ENCODE results near the gene TDRD9.

TDRD9 gene

GRCh38 chr14:103892247-103892646, 36.0 kb upstream of the TDRD9 start:
- Histone ChIP-seq H3K4me3 (ENCODE audit: insufficient read depth, low read depth, low read length, poor library complexity, severe bottlenecking) (no peak overlapping the region), H3K27me3 (replicated peaks; ENCODE audit: control insufficient read depth, insufficient read depth, low read length, poor library complexity, severe bottlenecking) (no peaks in the 10 kb centered on the region), H3K36me3 (ENCODE audit: control insufficient read depth, insufficient read depth, low read length) (no peaks in the 10 kb centered on the region), H3K9me3 (ENCODE audit: control insufficient read depth, low read length) (no peaks in the 10 kb centered on the region), H3K4me1 (ENCODE audit: control insufficient read depth, insufficient read depth, low read length, poor library complexity, severe bottlenecking) (no peaks in the 10 kb centered on the region), H3K27ac (ENCODE audit: insufficient read depth, low read length, poor library complexity, severe bottlenecking) (no peak overlapping the region)
- no peak for DNase-seq

GRCh38 chr14:103894034-103894722, 34.1 kb upstream of the TDRD9 start:
- DNase-seq, result no peak
- Histone ChIP-seq H3K27me3 (replicated peaks; ENCODE audit: control insufficient read depth, insufficient read depth, low read length, poor library complexity, severe bottlenecking) (no peaks in the 10 kb centered on the region), H3K9me3 (ENCODE audit: control insufficient read depth, low read length) (no peaks in the 10 kb centered on the region), H3K4me3 (ENCODE audit: insufficient read depth, low read depth, low read length, poor library complexity, severe bottlenecking) (no peak overlapping the region), H3K4me1 (ENCODE audit: control insufficient read depth, insufficient read depth, low read length, poor library complexity, severe bottlenecking) (no peaks in the 10 kb centered on the region), H3K36me3 (ENCODE audit: control insufficient read depth, insufficient read depth, low read length) (no peaks in the 10 kb centered on the region), H3K27ac (ENCODE audit: insufficient read depth, low read length, poor library complexity, severe bottlenecking) (no peak overlapping the region)

GRCh38 chr14:103894723-103895059, 33.6 kb upstream of the TDRD9 start:
- Histone ChIP-seq H3K4me1 (ENCODE audit: control insufficient read depth, insufficient read depth, low read length, poor library complexity, severe bottlenecking) (no peaks in the 10 kb centered on the region), H3K36me3 (ENCODE audit: control insufficient read depth, insufficient read depth, low read length) (no peaks in the 10 kb centered on the region), H3K4me3 (ENCODE audit: insufficient read depth, low read depth, low read length, poor library complexity, severe bottlenecking) (no peak overlapping the region), H3K27ac (ENCODE audit: insufficient read depth, low read length, poor library complexity, severe bottlenecking) (no peak overlapping the region), H3K27me3 (replicated peaks; ENCODE audit: control insufficient read depth, insufficient read depth, low read length, poor library complexity, severe bottlenecking) (no peaks in the 10 kb centered on the region), H3K9me3 (ENCODE audit: control insufficient read depth, low read length) (no peaks in the 10 kb centered on the region)
- DNase-seq, result no peak

- H3K4me1 ChIP-seq (ENCODE audit: control insufficient read depth, insufficient read depth, low read length, poor library complexity, severe bottlenecking), result peaks cover 2% of the 10 kb centered on the region
- H3K27me3 ChIP-seq (replicated peaks; ENCODE audit: control insufficient read depth, insufficient read depth, low read length, poor library complexity, severe bottlenecking), result no peaks in the 10 kb centered on the region
- H3K27ac ChIP-seq (ENCODE audit: insufficient read depth, low read length, poor library complexity, severe bottlenecking), result no peak overlapping the region
- no peaks in the 10 kb centered on the region for H3K36me3 ChIP-seq (ENCODE audit: control insufficient read depth, insufficient read depth, low read length)
- no peaks in the 10 kb centered on the region for H3K9me3 ChIP-seq (ENCODE audit: control insufficient read depth, low read length)
- no peak for DNase-seq
- no peak overlapping the region for H3K4me3 ChIP-seq (ENCODE audit: insufficient read depth, low read depth, low read length, poor library complexity, severe bottlenecking)
Measured at GRCh38 chr14:103896578-103896977, 31.7 kb upstream of the TDRD9 start.

GRCh38 chr14:103897075-103897947, 30.9 kb upstream of the TDRD9 start:
- peaks cover 2% of the 10 kb centered on the region for H3K4me1 ChIP-seq (ENCODE audit: control insufficient read depth, insufficient read depth, low read length, poor library complexity, severe bottlenecking)
- DNase-seq, result no peak
- no peak overlapping the region for H3K4me3 ChIP-seq (ENCODE audit: insufficient read depth, low read depth, low read length, poor library complexity, severe bottlenecking)
- no peaks in the 10 kb centered on the region for H3K9me3 ChIP-seq (ENCODE audit: control insufficient read depth, low read length)
- H3K36me3 ChIP-seq (ENCODE audit: control insufficient read depth, insufficient read depth, low read length), result no peaks in the 10 kb centered on the region
- H3K27me3 ChIP-seq (replicated peaks; ENCODE audit: control insufficient read depth, insufficient read depth, low read length, poor library complexity, severe bottlenecking), result no peaks in the 10 kb centered on the region
- no peak overlapping the region for H3K27ac ChIP-seq (ENCODE audit: insufficient read depth, low read length, poor library complexity, severe bottlenecking)

- no peaks in the 10 kb centered on the region for H3K27me3 ChIP-seq (replicated peaks; ENCODE audit: control insufficient read depth, insufficient read depth, low read length, poor library complexity, severe bottlenecking)
- H3K4me3 ChIP-seq (ENCODE audit: insufficient read depth, low read depth, low read length, poor library complexity, severe bottlenecking), result no peak overlapping the region
- no peaks in the 10 kb centered on the region for H3K9me3 ChIP-seq (ENCODE audit: control insufficient read depth, low read length)
- H3K4me1 ChIP-seq (ENCODE audit: control insufficient read depth, insufficient read depth, low read length, poor library complexity, severe bottlenecking), result peaks cover 2% of the 10 kb centered on the region
- DNase-seq, result no peak
- no peak overlapping the region for H3K27ac ChIP-seq (ENCODE audit: insufficient read depth, low read length, poor library complexity, severe bottlenecking)
- H3K36me3 ChIP-seq (ENCODE audit: control insufficient read depth, insufficient read depth, low read length), result no peaks in the 10 kb centered on the region
Measured at GRCh38 chr14:103898204-103898603, 30.1 kb upstream of the TDRD9 start.

- Histone ChIP-seq H3K4me1 (ENCODE audit: control insufficient read depth, insufficient read depth, low read length, poor library complexity, severe bottlenecking) (peaks cover 2% of the 10 kb centered on the region), H3K27ac (ENCODE audit: insufficient read depth, low read length, poor library complexity, severe bottlenecking) (no peak overlapping the region), H3K36me3 (ENCODE audit: control insufficient read depth, insufficient read depth, low read length) (no peaks in the 10 kb centered on the region), H3K9me3 (ENCODE audit: control insufficient read depth, low read length) (no peaks in the 10 kb centered on the region), H3K27me3 (replicated peaks; ENCODE audit: control insufficient read depth, insufficient read depth, low read length, poor library complexity, severe bottlenecking) (no peaks in the 10 kb centered on the region), H3K4me3 (ENCODE audit: insufficient read depth, low read depth, low read length, poor library complexity, severe bottlenecking) (no peak overlapping the region)
- no peak for DNase-seq
Measured at GRCh38 chr14:103898711-103899110, 29.5 kb upstream of the TDRD9 start.

- H3K27me3 ChIP-seq (replicated peaks; ENCODE audit: control insufficient read depth, insufficient read depth, low read length, poor library complexity, severe bottlenecking), result no peaks in the 10 kb centered on the region
- peaks cover 2% of the 10 kb centered on the region for H3K4me1 ChIP-seq (ENCODE audit: control insufficient read depth, insufficient read depth, low read length, poor library complexity, severe bottlenecking)
- H3K4me3 ChIP-seq (ENCODE audit: insufficient read depth, low read depth, low read length, poor library complexity, severe bottlenecking), result no peak overlapping the region
- H3K27ac ChIP-seq (ENCODE audit: insufficient read depth, low read length, poor library complexity, severe bottlenecking), result no peak overlapping the region
- no peaks in the 10 kb centered on the region for H3K9me3 ChIP-seq (ENCODE audit: control insufficient read depth, low read length)
- no peaks in the 10 kb centered on the region for H3K36me3 ChIP-seq (ENCODE audit: control insufficient read depth, insufficient read depth, low read length)
- no peak for DNase-seq
Measured at GRCh38 chr14:103899316-103899715, 28.9 kb upstream of the TDRD9 start.

- peaks cover 2% of the 10 kb centered on the region for H3K4me1 ChIP-seq (ENCODE audit: control insufficient read depth, insufficient read depth, low read length, poor library complexity, severe bottlenecking)
- H3K4me3 ChIP-seq (ENCODE audit: insufficient read depth, low read depth, low read length, poor library complexity, severe bottlenecking), result no peak overlapping the region
- H3K27ac ChIP-seq (ENCODE audit: insufficient read depth, low read length, poor library complexity, severe bottlenecking), result no peak overlapping the region
- H3K27me3 ChIP-seq (replicated peaks; ENCODE audit: control insufficient read depth, insufficient read depth, low read length, poor library complexity, severe bottlenecking), result no peaks in the 10 kb centered on the region
- no peak for DNase-seq
- no peaks in the 10 kb centered on the region for H3K9me3 ChIP-seq (ENCODE audit: control insufficient read depth, low read length)
- H3K36me3 ChIP-seq (ENCODE audit: control insufficient read depth, insufficient read depth, low read length), result no peaks in the 10 kb centered on the region
Measured at GRCh38 chr14:103899833-103900232, 28.4 kb upstream of the TDRD9 start.

- Histone ChIP-seq H3K4me1 (ENCODE audit: control insufficient read depth, insufficient read depth, low read length, poor library complexity, severe bottlenecking) (peaks cover 2% of the 10 kb centered on the region), H3K27me3 (replicated peaks; ENCODE audit: control insufficient read depth, insufficient read depth, low read length, poor library complexity, severe bottlenecking) (no peaks in the 10 kb centered on the region), H3K27ac (ENCODE audit: insufficient read depth, low read length, poor library complexity, severe bottlenecking) (no peak overlapping the region), H3K36me3 (ENCODE audit: control insufficient read depth, insufficient read depth, low read length) (no peaks in the 10 kb centered on the region), H3K4me3 (ENCODE audit: insufficient read depth, low read depth, low read length, poor library complexity, severe bottlenecking) (no peak overlapping the region), H3K9me3 (ENCODE audit: control insufficient read depth, low read length) (no peaks in the 10 kb centered on the region)
- DNase-seq, result no peak
Measured at GRCh38 chr14:103904493-103905107, 23.7 kb upstream of the TDRD9 start.
